Urinary bladder (tissue), 4 donors: ENCODE results near the gene FXYD2. TPM values are rescaled to one million over a fixed set of nuclear protein-coding genes. Genes with fewer than 3 reads are reported as not detected.

Source experiments
- DNase-seq: peaks from one replicate; pipeline ENCODE4 v3.0.0-alpha.2; 2015; ENCODE audit errors: extremely low spot score
- H3K27ac ChIP-seq: one replicate; pipeline ENCODE4 v1.5.1; 2013; ENCODE audit warnings: low read depth, mild to moderate bottlenecking, moderate library complexity
- H3K36me3 ChIP-seq: one replicate; pipeline ENCODE4 v1.6.1; 2013; ENCODE audit warnings: mild to moderate bottlenecking, moderate library complexity; ENCODE audit not compliant: insufficient read depth
- H3K4me1 ChIP-seq: one replicate; pipeline ENCODE4 v1.6.1; 2013; ENCODE audit warnings: mild to moderate bottlenecking, moderate library complexity; ENCODE audit not compliant: insufficient read depth
- H3K4me3 ChIP-seq: one replicate; pipeline ENCODE4 v1.5.1; 2013; ENCODE audit warnings: low read depth, low read length
- WGBS: extraction: QIAGEN DNeasy Blood & Tissue Kit; methylation state at CpG from one replicate; pipeline ENCODE4 v1.1.7; 2013; 5-methylcytosine and 5-hydroxymethylcytosine counted together
- polyA plus RNA-seq: library from polyadenylated mRNA; stranded (reverse); fragments of 200-250 nt; gene quantifications from one replicate; pipeline ENCODE4 v1.2.3, GENCODE V29; 2013
- total RNA-seq: library from RNA; depleted of rRNA; stranded (reverse); fragments of >200 nt; gene quantifications from one replicate; pipeline ENCODE4 v1.2.3, GENCODE V29; 2014
- donor health status: healthy with polysubstance abuse.
- donor health status: healthy.

The FXYD2 gene
- total and polyA plus RNA-seq, 2 donors, result 1.9 to 5.0 TPM

DNA sequence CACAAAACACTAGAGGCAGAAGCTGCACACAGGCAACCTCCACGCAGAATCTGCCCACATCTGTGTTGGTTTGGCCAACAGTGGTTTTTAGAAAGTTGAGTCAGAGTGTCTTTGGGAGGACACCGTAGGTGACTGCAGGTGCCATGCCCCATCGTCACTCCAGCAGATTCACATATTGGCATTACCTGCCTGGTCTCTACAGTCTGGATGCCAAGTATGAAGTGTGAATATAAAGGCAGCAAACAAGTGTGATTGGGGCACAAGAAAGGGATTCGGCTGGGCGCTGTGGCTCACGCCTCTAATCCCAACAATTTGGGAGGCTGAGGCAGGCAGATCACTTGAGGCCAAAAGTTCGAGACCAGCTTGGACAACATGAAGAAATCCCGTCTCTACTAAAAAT is 11.0 kb upstream of the FXYD2 start:
- Histone ChIP-seq H3K4me1 (no peaks in the 10 kb centered on the region), H3K4me3 (no peak overlapping the region), H3K36me3 (no peaks in the 10 kb centered on the region), H3K27ac (no peak overlapping the region)
- WGBS, result 94% methylated on average over 8 of the region's 8 CpGs
- no peak for DNase-seq

DNA sequence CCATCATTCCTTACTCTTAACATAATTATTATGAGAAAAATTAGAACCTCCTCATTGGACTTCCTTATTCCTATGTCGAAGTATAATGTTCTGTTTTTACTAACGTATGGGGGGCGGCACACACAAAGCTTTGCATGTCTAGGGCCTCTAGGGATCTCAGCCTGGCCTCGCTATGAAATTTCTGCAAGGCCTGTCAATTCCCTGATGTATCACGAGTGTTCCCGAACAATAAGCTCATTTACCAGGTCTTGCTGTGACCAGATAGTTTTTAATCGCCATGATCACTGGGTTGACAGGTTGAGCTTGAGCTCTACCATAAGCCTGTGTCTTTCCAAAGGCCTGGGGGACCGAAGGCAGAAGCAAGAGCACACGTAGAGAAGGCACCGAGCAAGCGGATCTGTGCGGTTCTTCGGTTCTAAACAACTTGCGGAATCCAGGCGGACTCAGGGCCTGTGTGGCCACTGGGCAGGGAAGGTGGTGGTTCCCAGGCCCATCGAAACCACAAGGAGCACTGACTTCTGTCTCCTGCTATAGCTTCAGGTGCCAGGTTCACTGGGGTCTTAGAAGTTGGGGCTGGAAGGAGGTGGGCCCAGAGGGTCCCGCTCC is 10.4 kb upstream of the FXYD2 start:
- no peaks in the 10 kb centered on the region for H3K36me3 ChIP-seq
- no peak overlapping the region for H3K27ac ChIP-seq
- WGBS, result 92% methylated on average over 17 of the region's 17 CpGs
- no peaks in the 10 kb centered on the region for H3K4me1 ChIP-seq
- no peak overlapping the region for H3K4me3 ChIP-seq
- no peak for DNase-seq

DNA sequence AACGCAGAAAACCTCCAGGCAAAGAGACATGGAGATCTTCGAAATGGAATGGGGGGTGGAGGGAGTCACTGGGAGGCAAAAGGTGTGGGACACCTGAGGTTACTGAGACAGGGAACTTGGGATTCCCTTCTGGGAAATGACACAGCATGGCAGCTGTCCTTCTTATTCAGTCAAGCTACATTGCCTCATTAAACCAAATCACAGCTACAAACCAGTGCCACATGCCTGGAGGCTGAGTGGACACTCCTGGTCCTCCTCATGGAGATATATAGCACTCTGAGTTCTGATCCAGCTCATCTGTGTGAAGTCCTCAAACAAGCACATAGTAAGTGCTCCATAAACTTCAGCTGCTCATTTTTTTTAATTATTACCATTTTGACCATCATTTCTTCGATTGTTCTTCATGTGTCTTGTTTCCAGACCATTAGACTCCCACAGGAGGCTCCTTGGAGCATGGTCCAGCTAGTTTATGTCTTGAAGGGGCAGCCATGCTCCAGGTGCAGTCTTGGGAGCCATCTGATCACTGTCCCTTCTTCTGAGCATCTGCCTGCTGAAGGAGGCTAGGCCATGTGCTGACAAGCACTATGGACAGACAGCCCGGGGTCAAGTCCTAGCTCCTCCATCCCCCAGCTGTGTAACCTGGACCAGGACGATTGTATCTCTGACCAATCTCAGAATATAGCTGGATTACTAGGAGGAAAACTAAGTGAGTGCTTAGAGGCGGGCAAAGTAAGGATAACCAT is 9.7 kb upstream of the FXYD2 start:
- H3K36me3 ChIP-seq, result no peaks in the 10 kb centered on the region
- DNase-seq, result no peak
- 93% methylated on average over 6 of the region's 6 CpGs for WGBS
- H3K27ac ChIP-seq, result no peak overlapping the region
- H3K4me1 ChIP-seq, result peaks cover 1% of the 10 kb centered on the region
- H3K4me3 ChIP-seq, result no peak overlapping the region

DNA sequence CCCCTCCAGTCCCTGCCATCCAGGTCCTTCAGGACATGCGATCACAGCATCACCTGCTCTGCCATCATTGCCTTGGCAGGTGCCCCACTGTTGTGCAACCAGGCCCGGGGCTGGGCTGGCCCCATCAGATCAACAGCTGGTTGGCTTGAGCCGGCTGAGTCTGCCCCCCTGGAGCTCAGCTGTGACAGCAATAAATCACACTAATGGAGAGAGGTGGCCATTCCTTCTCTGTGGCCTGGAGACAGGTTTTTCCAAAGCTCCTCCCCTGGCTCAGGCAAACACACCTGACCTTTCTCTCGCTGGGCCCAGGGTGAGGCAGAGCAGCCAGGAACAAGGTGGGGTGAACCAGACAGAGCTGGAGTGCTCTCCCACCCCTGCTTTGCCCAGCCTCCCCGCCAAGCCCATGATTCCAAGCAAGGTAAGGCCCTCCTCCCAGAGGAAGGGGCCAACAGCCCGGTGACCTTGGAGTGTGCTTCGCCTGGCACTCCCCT is 8.9 kb upstream of the FXYD2 start:
- no peak for DNase-seq
- Histone ChIP-seq H3K27ac (no peak overlapping the region), H3K4me1 (peaks cover 2% of the 10 kb centered on the region), H3K36me3 (no peaks in the 10 kb centered on the region), H3K4me3 (no peak overlapping the region)
- 56% methylated on average over 7 of the region's 7 CpGs for WGBS

DNA sequence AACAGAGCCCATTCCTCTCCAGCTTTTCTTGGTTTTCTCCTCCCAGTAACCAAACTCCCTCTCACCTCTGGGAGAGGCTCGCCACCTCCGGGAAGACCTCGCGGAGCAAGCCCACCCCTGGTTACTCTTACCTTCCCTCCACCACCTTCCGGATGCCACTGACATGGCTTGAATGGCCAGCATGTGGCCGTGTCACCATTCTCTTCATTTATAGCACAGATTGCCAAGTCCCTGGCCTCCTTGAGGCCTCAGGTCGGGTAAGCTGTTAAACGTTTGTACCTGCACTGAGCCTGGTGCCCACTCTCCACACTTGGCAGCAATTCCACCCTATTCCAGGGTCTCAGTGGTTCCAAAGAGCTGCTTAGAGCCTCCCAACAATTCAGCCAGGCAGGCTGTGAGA is 8.0 kb upstream of the FXYD2 start:
- no peak for DNase-seq
- 93% methylated on average over 8 of the region's 8 CpGs for WGBS
- Histone ChIP-seq H3K4me1 (peaks cover 2% of the 10 kb centered on the region), H3K4me3 (no peak overlapping the region), H3K36me3 (no peaks in the 10 kb centered on the region), H3K27ac (no peak overlapping the region)

DNA sequence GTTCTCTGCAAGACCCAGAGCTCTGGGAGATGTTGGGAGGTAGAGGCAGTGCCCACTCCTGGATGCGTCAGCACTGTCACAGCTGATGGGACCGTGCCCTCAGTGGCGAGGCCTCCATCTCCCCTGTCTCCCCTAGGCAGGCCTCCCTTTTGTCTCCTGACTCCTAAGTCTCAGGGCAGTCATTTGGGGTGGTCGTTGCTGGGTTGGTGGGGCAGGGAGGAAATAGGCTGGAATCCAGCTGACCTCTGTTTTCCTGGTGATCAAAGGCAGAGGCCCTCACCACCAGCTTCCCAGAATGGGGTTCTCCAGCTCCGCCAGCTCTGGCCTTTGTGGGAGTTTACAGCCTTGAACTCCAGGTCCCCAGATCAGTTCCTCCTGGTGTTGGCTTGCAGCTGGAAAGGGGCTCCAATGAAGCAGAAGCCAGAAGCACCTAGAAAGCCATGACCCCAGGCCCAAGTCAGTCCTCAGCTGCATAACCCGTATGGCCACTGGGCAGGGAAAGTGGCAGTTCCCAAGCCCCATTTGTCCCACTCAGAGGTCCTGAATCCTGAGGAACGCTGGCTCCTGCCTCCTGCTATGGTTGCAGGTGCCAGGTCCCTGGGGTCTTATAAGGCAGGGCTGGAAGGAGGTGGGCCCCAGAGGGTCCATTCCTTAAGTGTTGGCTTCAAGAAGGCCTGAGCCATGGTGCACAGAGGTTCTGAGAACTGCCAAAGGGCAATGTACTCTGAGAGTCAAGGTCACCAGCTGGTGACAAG is 7.3 kb upstream of the FXYD2 start:
- no peak for DNase-seq
- Histone ChIP-seq H3K4me3 (no peak overlapping the region), H3K36me3 (no peaks in the 10 kb centered on the region), H3K4me1 (peaks cover 2% of the 10 kb centered on the region), H3K27ac (no peak overlapping the region)
- 82% methylated on average over 7 of the region's 7 CpGs for WGBS

DNA sequence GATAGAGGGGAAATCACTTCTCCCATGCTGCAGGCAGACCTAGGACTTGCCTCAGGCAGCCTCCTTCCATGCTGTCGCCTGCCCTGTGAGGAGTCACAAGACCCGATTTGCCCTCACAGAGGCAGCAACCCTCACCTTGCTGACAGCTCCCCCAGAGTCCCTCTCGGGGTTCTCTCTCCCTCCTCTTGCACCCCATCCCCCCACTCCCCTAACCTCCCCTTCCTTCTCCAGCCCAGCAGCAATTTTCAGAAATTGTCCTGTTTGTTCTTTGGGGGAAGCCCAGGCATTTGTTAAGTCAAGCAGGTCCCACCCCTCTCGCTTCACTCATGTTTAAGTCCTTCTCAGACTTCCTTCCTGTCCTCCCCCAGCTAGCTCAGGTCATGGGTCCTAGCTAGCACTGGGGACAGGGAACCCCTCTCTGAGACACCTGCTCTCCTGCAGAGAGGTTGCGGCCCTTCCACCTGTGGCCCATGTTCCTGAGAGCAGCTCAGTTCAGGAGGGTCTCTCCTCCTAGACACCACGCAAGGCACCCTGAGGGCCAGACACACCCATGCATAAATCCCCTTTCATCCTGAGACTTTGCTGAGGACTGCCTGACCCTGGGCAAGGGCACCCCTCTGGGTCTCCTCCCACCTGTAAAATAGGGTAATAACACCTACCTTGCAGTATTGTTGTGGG is 6.3 kb upstream of the FXYD2 start:
- Histone ChIP-seq H3K4me3 (no peak overlapping the region), H3K4me1 (peaks cover 2% of the 10 kb centered on the region), H3K36me3 (no peaks in the 10 kb centered on the region), H3K27ac (no peak overlapping the region)
- 49% methylated on average over 6 of the region's 6 CpGs for WGBS
- no peak for DNase-seq

DNA sequence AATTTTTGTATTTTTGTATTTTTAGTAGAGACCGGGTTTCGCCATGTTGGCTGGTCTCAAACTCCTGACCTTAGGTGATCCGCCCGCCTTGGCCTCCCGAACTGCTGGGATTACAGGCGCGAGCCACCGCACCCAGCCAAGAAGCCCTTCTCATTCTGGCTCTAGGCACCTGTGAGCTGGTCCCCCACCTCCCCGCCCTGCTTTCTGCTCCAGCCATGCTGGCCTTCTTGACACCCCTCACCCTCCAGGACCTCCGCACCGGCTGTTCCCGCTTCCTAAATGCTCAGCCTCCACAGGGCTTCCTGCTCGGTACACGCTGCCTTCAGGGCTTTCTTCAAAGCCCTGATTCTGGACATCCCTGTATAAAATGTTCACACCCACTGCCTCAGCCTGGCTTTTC is 5.5 kb upstream of the FXYD2 start:
- no peaks in the 10 kb centered on the region for H3K36me3 ChIP-seq
- 77% methylated on average over 14 of the region's 14 CpGs for WGBS
- DNase-seq, result no peak
- H3K4me3 ChIP-seq, result no peak overlapping the region
- peaks cover 2% of the 10 kb centered on the region for H3K4me1 ChIP-seq
- H3K27ac ChIP-seq, result no peak overlapping the region

DNA sequence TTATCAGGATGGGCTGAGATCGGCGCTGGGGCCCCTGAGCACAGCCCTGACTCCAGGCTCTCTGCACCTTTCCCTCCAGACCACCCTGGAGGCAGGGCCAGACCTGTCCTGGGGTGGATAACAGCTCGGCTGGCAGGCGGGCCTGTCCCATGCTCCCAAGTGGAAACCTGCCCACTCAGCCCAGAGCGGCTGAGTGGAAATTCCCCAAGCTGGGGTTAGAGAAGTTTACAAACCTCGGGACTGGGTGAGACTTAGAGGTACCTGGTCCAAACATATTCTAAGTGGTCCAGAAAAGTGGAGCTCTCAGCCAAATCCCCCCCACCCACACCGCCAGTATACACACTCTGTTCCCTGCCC is 4.8 kb upstream of the FXYD2 start:
- no peaks in the 10 kb centered on the region for H3K36me3 ChIP-seq
- H3K4me1 ChIP-seq, result peaks cover 6% of the 10 kb centered on the region
- 49% methylated on average over 7 of the region's 7 CpGs for WGBS
- no peak overlapping the region for H3K4me3 ChIP-seq
- H3K27ac ChIP-seq, result peak overlapping the region; percentile 74
- DNase-seq, result no peak

DNA sequence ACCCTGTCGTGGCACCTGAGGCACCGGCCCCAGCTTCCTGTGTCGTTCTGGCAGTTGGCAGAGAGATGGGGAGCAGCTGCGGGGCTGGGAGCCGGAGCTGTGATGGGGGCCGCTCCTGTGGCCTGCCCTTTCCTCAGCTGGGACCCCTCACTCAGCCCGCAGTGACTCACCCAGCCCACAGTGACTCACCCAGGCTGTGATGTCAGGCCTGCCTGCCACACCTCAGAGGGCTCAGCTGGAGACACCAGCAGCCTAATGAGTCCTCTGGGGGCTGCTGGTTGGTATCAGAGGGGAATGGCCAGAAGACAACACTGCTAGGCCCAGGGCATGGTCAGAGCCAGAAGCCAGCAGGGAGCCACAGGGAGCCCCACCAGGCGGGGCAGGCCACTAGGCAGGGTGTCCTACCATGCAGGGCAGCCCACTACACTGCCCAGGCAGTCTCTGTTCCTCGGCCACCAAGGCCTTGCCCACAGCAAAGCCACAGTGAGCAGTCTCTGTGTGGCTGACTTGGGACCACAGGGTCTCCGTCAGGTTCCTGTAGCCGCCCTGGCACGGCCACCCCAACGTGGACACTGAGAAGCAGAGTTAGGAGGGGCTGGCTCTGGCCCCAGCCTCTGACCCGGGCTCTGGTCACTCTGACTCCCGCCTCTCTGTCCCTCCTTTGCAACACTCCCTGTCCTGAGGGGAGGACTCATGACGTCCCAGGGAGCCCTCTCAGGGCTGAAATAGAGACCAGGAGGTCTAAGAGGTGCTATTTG is 4.2 kb upstream of the FXYD2 start:
- DNase-seq, result no peak
- WGBS, result 45% methylated on average over 16 of the region's 16 CpGs
- Histone ChIP-seq H3K4me1 (peaks cover 6% of the 10 kb centered on the region), H3K27ac (peak overlapping the region; percentile 74), H3K36me3 (no peaks in the 10 kb centered on the region), H3K4me3 (no peak overlapping the region)

DNA sequence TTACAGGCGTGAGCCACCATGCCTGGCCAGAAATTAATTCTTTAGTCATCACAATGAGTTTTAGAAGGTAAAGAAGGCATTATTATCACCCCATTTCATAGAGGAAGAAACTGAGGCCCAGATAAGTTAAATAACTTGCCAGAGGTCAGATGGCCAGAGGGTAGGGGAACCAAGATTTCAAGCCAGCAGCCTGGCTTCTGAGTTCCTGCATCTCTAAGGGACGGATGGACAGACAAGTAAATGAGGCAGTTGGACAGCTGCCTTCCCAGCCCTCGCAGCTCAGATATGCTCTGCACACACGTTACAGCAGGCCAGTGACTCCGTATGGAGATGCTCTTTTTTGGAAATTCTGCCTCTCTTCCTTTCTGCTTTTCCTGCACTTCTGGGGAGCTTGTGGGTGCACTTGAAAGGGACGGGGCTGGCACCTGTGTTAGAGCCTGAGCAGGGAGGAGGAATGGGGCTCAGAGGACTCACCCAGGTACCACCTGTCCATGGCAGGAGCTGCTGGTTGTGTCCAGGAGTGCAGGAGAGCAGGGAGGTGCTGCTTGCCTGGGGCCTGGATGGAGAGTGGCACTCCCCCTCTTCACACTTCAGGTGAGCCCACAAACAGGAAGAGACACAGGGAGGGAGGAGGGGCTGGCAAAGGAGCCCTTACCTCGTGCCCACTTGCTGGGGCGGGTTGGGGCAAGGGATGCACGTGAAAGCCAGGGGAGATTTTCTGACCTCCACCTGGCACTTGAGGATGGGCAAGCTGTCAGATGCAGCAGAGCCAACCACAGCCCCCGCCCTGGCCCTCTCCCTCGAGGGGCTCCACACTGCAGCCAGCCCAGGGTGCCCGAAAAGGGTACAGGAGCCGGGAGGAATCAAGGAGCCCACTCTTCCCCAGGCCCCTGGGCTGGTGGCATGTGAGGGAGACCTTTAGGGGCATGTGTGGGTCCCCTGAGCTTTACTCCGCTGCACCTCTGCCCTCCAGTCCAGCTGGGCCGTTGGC is 3.3 kb upstream of the FXYD2 start:
- Histone ChIP-seq H3K4me3 (no peak overlapping the region), H3K4me1 (peaks cover 6% of the 10 kb centered on the region), H3K27ac (no peak overlapping the region), H3K36me3 (no peaks in the 10 kb centered on the region)
- 64% methylated on average over 15 of the region's 15 CpGs for WGBS
- DNase-seq, result no peak

DNA sequence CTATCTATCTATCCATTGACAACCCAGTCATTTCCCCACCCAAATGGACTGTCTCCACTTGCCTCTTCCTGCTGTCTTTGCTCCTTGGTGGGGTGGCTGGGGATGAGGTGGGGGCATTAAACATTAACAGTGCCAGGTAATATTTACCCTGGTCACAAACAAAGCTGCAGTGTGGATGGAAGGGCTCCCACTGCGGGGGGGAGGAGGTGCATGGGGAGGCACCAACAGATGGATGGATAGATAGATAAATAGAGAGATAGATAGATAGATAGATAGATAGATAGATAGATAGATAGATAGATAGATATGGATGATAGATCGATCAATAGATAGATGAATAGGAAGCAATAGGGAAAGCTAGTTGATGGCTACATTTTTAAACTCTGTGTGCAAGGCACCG is 2.3 kb upstream of the FXYD2 start:
- Histone ChIP-seq H3K27ac (no peak overlapping the region), H3K36me3 (no peaks in the 10 kb centered on the region), H3K4me1 (peaks cover 6% of the 10 kb centered on the region), H3K4me3 (no peak overlapping the region)
- WGBS, result 88% methylated on average over 3 of the region's 3 CpGs
- no peak for DNase-seq
